ENCODE measurements around the gene H6PD.

DNA sequence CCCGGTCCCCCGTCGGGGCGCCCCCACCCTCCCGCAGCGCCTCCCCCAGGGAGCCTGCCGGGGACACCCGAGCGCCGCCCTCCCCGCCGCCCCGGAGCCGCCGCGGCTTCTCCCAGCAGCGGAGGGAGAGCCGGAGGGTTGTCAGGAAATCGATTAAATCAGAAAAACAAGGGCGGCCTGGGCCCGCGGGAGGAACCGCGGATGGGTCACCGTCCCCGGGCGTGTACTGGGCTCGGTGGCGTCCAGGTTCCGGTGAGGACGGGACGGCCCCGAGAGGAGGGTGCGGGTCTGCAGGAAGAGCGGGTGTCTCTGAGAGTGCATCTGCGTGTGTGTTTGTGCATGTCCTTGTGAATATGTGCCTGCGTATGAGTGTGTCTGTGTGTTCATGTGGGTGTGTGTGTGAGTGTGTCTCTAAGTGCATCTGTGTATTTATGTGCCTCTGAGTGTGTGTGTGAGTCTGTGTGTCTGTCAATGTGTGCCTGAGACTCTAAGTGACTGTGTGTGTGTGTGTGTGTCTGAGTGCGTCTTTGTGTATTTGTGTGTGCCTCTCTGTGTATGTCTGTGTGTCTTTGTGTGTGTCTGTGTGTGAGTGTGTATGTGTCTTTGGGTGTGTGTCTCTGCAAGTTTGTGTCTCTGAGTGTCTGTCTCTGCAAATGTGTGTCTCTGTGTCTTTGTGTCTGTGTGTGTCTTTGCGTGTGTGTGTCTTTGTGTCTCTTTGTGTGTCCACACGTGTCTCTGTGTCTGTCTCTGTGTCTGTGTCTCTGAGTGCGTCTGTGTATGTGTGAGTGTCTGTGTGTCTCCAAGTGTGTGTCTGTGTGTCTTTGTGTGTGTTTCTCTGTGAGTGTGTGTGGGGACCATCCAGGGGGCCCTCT is 59.2 kb downstream of the H6PD start:
- no peak for TF ChIP-seq SUZ12 (IDR thresholded peaks at IDR 0.05; ENCODE audit: extremely low read depth, insufficient read depth, insufficient read length)
- TF ChIP-seq ZNF274 (IDR thresholded peaks at IDR 0.05; ENCODE audit: low read depth, low read length), result no peak
